NOMO-1 treated with DMSO at 0.1 percent for 48 hours (cell line): ENCODE data around the gene DARS2.

ENCODE experiments used
- DNase-seq: peaks from one replicate; lab custom pipeline; 2025; ENCODE audit not compliant: unreplicated experiment; lab: John Stamatoyannopoulos, UW

Gene DARS2

GRCh38 chr1:173884701-173885100, 60.2 kb downstream of the DARS2 start:
- no peak for DNase-seq

GRCh38 chr1:173886746-173887611, 62.5 kb downstream of the DARS2 start:
- no peak for DNase-seq

- DNase-seq: no peak
These were observed 63.2 kb downstream of the DARS2 start for GRCh38 chr1:173887627-173888026.

GRCh38 chr1:173888749-173889148, 64.3 kb downstream of the DARS2 start:
- DNase-seq: no peak

GRCh38 chr1:173889885-173890284, 65.4 kb downstream of the DARS2 start:
- DNase-seq: no peak

GRCh38 chr1:173893611-173894010, 69.1 kb downstream of the DARS2 start:
- no peak for DNase-seq

GRCh38 chr1:173894189-173894588, 69.7 kb downstream of the DARS2 start:
- no peak for DNase-seq

GRCh38 chr1:173900427-173900826, 76.0 kb downstream of the DARS2 start:
- no peak for DNase-seq

GRCh38 chr1:173900992-173901391, 76.5 kb downstream of the DARS2 start:
- no peak for DNase-seq

- DNase-seq: no peak
These were observed 79.5 kb downstream of the DARS2 start for GRCh38 chr1:173903827-173904531.
